ENCODE results near the gene ALDH1A1.

ALDH1A1 gene
- total RNA-seq: 0 to 0.07 reads per million in 2 donors

DNA sequence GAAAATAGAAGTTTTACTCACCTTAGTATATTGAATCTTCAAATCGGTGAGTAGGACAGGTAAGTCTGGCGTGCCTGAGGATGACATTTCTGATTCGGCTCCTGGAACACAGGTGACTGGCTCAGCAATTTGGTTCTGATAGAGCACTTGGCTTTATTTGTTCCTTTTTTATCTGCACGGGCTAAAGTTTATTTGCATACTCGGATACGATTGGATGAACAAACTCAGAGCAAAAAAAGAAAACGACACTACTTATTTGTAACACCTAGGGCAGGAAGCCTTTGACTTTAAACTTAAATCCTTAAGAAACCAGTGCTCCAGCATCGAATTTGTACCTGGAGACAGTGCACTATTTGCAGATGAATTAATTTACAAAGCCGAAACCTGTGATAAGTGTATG lies at the start of gene ALDH1A1:
Gene ALDH1A1, minus strand, starts transcription at position 140 of the 400 bp plus-strand sequence. Its CDS starts 53 bp downstream, at position 87.
- DNase-seq: no peak

DNA sequence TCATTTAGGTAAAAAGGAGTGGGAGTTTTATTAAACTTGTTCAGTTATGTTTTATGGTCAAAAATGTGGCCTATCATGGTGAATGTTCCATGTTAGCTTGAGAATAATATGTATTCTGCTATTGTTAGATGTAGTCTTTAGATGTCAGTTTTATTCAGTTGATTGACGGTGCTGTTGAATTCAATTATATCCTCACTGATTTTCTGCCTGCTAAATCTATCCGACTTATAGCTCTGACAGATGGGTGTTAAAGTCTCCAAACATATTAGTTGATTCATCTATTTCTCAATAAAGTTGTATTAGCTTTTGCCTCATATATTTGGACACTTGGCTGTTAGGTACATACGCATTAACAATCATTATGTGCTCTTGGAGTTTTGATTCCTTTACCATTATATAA lies 49.0 kb upstream of the ALDH1A1 start:
- no peak for DNase-seq

DNA sequence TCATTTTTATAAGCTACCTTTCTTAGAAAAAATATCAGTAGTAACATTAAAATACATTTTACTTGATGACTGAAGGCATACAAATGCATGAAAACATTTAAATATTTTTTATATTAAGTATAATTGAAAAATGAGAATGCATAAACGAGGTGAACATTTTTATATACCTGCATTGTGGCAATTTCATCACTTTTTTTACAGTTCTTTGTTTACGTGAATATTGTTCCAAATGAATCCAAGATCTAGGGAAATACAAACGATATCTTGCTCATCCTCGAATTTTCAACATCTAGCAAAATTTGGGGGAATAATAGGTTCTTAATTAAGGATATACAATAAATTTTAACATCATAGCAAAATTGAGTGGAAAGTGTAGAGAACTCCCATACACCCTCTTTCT lies 45.5 kb upstream of the ALDH1A1 start:
- no peak for DNase-seq

DNA sequence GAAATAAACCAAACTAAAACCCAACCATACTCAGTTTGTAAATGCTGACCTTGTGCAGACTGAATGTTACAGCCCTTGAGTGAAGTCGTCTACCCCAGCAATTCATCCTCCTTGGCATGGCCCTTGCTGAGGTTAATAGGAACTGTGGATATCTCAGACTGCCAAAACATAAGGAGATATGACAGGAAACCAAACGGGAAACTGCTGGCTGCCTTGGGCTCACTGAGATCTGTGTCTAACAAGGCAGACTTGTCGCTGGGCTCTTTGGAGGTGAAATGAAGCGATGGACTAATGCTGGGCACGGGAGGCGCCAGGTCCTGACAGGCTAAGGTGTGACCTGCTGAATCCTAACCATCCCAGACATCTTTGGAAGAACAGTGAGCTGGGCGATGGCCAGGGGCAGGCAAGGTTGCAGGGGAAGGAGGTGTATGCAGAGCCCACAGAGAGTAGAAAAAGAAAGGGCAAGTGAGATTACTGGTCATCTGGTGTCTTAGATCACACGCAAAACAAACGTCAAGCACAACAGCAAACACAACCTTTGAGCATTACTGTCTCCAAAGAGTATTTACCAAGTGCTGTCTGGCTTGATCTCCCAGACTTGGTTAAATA lies 44.6 kb upstream of the ALDH1A1 start:
- DNase-seq: no peak

DNA sequence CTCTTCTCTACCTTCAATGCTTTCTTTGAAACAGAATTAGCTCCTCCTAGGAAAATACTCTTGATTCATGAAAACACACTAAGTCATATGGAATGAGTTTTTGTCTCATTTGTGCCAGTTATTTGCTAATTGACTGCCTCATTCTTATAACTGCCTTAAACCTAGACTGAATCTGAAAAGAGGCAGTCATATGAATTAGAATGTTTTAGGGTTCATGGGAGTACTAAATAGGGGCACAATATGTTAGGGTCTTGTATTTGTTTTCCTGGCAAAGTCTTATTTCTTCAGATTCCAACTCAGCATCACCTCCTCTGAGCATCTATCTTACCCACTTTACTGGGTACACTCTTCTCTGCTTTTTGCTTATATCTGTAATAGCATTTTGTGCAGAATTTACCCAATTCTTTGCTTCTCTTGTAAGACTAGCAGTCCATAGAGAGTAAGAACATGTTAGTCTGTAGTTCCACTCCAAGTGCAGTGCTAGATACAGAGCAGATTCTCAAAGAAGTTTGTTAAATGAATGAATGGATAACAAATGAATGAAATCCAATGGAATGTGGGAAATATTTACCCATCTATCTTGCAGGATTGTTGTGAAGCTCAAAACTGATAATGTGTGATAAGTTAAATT lies 43.9 kb upstream of the ALDH1A1 start:
- DNase-seq: no peak

DNA sequence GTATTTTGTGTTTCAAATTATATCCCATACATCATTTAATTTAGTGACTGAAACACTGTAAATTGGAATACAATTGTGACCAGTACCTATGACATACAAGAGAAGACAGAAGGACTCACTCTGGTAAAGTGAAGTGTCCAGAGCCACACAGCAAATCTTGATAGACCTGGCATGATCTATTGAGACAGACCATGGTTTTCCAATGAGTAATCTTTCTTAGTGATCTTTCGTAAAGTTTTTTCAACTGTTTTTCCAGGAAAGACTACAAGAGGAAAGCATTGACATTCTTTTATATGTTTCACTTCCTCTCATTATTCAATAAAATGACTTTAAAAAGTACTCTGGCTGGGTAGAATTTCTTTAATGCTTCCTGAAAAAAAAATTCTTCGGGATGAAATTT lies 43.3 kb upstream of the ALDH1A1 start:
- DNase-seq: no peak

DNA sequence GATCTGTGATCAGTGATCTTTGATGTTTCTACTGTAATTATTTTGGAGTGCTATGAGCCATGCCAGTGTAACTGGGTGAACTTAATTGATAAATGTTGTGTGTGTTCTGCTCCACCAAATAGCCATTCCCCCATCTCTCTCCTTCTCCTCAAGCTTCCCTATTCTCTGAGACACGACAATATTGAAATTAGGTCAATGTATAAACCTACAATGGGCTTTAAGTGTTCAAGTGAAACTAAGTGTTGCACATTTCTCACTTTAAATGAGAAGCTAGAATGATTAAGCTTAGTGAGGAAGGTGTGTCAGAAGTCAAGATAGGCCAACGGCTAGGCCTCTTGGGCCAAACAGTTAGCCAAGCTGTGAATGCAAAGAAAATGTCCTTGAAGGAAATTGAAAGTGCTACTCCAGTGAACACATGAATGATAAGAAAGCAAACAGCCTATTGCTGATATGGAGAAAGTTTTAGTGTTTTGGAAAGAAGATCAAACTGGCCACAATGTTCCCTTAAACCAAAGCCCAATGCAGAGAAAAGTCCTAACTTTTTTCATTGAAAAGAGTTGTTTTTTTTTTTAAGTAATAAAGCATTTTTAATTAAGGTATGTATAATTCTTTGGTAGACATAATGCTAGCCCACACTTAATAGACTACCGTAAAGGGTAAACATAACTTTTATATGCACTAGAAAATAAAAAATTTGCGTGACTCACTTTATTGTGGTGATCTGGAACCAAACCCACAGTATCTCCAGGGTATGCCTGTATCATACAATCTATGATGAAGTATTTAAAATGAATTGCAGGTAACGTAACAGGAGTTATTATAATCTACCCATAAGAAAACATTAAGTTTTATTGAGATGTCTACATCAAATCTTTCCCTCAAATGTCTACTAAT lies 42.5 kb upstream of the ALDH1A1 start:
- DNase-seq: no peak

DNA sequence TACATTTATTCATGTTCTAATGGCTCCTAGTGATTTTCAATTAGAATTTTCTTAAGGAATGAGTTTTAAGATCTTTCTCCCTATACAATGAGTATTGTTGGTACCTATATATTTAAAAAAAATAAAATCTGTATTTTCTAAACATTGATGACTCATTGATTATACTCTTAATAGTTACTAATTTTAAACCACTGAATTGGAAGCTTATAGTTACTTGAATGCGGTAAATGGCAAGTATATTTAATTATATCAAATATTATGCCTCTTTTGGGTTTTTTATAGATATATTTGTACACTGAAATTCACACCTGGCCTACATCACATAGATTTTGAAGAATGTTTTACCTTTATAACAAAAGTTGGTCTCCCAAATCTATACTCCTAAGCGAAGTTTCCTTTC lies 38.9 kb upstream of the ALDH1A1 start:
- DNase-seq: no peak

DNA sequence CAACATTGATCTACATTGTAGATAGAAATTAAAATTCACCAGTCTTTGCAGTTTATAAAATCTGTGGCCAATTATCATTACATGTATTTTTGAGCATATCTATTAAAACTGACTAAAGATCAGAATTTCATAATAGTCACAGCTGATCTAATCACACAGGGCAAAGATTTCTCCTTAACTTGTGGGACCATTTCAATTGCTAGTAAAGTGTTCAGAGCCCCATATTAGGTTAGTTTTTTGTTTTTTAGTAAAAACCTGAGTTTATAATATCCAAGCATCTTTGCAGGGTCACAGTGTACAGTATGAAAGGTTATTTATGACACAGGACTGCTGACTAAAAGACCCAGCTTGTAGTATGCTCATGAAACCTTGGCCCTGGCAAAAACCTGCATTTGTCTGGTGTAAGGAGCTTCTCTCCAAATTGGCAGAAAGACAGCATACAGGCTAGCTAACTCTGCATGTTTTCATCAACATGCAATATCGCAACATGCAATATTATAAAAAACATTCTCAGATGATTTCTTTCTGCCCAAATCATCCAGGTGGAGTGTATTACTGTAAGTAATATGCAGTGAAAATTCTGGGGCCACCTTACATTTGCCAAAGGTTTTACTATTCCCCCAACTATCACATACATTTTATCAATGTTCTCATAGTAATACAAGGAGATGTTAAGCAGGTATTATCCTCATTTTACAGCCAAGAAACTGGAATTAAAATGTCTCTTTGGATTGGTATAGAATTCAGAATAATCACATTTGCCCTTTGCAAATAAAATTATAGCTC lies 37.7 kb upstream of the ALDH1A1 start:
- DNase-seq: no peak

DNA sequence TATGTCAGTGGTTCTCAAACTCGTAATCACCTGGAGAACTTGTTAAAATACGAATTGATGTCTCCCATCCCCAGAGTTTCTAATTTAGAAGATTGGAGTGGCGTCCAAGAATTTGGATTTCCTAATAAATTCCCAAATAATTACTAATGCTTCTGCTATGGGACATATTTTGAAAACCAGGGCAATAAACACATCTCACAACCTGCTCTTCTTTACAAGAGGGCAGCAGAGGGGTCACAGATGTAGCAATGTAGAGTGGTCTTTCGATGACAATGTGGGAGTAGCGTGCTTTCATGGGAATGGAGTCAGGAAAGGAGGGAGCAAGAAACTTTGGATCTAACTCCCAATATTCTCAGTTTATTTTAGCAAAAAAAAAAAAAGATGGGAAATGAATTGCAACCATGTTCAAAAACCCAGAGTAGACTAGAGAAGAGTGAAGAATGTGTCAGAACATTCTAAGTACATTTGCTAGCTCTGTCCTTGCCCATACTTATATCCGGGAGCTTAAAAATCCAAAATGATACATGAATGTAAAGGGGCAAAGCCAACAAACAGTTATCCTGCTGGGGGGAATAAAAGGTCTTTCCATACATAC lies 33.8 kb upstream of the ALDH1A1 start:
- no peak for DNase-seq

DNA sequence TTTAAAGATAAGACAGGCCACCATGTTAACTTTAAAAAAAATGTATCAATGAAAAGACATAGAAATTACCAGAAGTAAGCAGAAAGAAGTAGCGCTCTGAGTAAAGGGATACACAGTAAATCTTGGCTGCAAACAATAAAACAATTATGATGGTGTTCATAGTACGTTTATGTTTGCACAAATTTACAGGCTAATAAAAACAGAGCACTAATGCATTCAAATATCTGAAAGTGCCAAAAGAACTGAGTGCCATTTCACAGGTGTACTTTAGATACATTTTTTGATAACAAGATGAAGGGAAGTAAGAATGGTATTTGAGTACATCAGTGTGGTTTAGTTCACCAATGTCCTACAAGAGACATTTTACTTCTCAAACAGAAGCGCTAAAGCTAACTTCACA lies 32.9 kb upstream of the ALDH1A1 start:
- DNase-seq: no peak

DNA sequence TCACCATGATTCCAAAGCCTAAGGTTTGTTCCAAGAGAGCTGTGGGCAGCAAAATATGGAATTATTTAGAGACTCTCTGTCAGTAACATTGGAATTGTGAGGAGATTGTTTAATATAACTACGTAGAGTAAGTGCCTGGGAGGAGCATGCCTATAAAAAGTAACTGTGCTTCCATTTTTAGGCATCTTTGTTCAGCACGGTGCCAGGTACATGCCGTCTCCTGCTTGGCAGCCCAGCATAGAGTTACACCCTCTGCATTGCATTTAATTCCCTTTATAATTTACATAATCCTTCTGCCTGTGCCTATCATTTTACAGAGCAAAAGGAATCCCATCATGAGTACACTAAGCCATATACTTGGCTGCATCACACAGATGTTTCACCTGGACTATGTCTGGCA lies 32.1 kb upstream of the ALDH1A1 start:
- no peak for DNase-seq

DNA sequence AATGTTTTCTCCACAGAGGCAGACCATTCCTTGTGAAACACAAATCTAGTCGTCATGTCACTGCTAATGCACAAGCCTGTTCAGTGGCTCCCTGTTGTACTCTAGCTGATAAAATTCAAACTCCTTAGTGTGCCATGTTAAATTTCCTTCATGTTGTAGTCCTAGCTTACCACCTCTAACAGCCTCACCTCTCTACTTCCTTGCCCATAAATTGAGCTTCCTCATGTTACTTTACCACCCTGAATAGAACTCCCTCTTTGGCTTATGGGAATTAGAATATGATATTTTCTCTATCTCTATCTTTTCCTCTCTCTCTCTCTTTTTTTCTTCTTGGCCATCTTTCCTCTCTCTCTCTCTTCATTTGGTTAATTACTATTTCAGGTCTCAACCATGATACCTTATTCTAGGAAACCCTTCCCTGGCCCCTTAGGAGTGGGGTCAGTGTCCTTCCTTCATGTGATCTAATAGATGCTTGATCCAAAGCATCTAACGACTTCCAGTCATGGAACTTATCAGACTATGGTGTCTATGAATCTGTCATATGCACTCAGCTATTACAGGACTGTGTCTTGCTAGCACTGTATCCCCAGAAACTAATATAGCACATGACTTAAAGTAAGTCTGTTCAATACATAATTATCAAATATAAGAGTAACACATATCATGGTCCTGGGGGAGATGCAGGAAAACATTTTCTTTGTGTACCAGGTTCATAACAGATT lies 31.5 kb upstream of the ALDH1A1 start:
- DNase-seq: no peak

DNA sequence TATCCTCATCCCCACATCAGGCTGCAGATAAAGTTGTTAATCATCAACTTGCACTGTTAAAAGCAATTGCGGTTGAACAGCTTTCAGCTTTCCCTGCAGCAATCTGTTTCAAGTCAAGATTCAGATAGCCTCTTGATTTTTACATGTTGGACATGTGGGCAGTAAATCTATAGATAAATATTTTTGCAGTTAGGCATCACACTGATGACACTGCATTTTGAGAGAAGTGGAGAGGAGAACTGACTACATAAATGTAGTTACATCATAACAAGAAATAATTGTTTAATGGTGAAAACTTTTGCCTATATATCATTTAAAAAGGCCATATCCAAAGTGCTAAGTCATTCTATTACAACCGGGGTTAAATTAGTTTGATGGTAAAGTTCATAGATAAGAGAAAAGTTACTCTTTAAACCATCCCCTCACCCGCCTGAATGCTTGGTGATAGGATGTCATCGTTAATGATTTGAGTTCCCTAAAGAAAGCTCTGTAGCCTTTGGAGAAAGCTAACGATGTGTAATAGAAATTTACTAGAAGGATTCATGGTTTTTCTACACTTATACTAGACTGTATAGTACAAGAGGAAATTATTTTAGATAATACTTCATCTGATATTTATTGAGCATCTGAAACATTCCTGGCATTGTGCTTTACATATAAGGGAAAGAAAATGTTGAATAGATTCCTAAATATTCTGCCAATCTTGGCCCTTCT lies 30.8 kb upstream of the ALDH1A1 start:
- DNase-seq: no peak

DNA sequence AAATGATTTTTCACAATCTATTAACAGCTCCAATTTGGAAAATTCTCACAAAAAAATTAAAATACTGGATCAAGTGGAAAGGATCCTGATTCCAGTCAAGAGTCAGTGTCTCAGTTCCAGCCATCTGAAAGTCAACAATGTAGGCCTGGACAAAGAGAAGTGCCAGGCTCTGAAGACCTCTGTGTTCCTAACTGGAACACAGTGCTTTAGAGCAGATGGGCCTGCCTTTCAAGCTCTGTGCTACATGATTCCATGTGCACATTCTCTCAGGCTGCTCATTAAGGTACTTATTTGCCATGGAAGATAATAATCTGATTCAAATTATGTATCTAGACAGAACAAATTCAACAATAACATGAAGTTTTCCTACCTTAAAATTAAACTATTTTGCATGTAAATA lies 30.2 kb upstream of the ALDH1A1 start:
- DNase-seq: no peak

DNA sequence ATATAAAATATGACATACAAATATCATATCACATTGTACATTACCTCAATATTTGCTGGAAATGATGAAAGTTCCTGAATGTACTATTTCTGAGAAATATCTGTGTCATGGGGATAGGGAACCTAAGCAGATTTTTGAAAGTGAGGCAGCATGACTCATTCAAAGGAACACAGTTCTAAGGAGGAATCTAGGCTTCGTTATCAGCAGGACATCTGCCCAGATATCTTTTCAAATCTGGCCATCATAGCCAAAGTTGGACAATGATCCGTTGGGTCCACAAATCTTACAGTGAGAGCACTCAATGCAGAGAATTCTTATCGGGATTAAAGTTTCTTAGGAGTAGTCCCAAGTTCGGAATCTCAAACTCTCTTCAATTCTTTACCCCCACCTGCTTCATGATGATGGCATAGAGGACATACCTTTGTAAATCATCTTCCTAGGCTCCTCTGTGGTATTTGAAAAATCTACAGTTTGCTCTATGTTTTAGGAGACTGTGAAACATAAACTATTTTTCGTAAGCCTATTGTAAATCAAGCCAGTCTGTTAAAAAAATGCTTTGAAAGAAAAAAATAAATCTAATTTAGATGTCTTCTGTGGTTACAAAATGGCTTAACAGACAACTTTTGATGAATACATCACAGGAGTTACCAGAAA lies 29.4 kb upstream of the ALDH1A1 start:
- no peak for DNase-seq

DNA sequence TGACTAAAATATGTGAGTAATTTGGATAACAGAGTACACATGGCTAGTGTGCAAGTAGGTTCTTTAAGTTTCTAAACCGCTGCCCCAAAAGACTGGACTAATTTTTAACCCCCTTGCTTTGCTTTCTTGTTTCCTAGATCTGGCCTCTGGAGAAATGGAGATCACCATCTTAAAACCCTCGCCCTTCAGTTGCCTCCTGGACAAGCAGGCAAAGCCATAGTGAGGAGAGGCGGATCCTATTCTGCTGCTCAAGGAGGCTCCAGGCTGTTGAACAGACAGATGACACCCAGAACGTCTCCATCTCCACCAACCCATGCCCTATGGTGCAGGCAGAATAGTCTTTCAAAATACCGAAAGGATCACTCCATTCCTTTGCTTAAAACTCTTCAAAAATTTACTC lies 28.6 kb upstream of the ALDH1A1 start:
- no peak for DNase-seq

DNA sequence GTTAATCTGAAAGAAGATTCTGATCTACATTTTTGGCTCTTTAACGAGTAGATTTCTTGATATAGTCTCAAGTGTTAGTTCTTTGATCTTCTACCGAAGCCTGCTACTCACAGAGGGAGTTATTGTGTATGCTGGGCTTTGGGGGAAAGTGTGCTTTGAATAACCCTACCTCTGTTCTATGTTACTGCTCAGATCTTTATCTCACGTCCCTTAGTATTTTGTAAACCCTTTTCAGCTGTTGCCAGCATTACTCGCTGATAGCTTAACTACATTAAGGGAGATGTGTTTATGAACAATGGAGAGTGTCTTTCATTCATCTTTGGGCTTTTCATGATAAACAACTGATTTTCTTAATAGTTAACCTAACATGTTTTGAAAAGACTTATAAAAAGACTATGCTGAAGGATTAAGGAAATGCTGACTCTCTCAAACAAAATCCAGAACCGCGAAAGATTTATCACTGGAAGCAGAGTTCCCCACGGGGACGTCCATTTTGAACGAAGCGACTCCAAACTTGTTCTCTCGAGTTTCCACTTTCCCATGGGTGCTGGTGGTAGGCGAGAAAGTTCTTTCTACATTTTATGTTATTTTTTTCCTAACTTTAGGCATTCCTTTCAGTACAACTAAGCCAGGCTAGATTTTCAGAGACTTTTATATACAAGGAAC lies 27.9 kb upstream of the ALDH1A1 start:
- DNase-seq: no peak

DNA sequence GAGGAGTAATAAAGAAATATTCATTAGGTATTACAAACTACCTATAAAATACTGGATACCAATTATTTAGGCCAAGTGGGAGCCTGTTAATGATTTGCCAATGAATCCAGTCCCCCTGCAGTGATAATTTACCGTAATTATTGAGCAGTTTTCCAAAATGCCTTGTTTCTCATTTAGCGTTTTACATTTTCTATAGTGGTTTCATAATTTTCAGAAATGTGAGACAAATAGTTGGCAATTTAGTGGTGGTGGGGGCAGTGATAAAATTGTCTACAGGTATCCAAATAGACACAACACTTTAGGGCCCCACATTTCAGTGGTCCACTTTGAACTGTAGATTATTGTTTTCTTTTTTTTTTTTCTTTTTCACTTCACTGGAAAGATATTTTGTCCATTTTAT lies 27.3 kb upstream of the ALDH1A1 start:
- no peak for DNase-seq

DNA sequence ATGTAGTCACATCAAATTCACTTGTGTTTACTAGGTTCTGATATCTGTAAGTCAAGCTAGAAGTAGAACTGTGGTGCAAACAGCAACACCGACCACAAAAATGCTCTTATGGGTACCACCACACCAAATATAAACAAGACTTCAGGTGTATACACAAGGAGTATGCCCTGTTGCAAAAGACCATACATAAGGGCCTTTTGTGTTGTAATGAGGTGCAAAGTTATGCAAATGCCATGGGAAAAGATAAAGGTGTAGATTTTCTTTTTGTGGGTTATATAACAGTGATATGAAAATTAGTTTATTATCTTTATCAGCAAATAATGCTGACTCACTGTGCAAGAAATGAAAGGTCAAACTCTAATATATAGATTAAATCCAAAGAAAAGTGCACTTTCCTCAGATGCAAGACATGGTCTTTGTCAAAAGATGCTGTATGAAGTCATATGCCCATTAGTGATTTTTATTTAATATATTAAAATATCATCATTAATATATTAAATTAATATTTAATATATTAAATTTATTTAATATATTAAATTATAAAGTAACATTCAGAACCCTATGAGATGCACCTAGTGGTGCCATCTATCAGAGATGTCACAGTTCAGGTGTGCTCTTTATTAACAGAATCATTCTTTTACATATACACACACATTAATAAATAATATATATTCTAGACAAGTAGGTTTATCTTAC lies 26.7 kb upstream of the ALDH1A1 start:
- DNase-seq: no peak
